GM06990 (cell line): Measurements from ENCODE around the gene ST6GALNAC4.

Experiments
- DNase-seq: peaks from one replicate; pipeline ENCODE4 v3.0.0-alpha.2; 2011; ENCODE audit not compliant: insufficient read length; ENCODE audit errors: extremely low read depth
- H3K27me3 ChIP-seq: replicated peaks from 2 replicates; pipeline ENCODE4 v1.6.0; 2011; ENCODE audit warnings: low read length; ENCODE audit not compliant: control insufficient read depth, insufficient read depth
- H3K36me3 ChIP-seq: 2 replicates; pipeline ENCODE4 v1.5.1; 2011; ENCODE audit warnings: low read length; ENCODE audit not compliant: control insufficient read depth, insufficient read depth
- H3K4me3 ChIP-seq: replicated peaks from 2 replicates; pipeline ENCODE4 v1.5.1; 2011; ENCODE audit warnings: low read depth, mild to moderate bottlenecking, control low read depth, low read length
- TF ChIP-seq, protein P1 (sequence below): IDR thresholded peaks from 2 replicates; pipeline ENCODE4 v1.5.1; 2011; ENCODE audit warnings: low read length, control low read depth, mild to moderate bottlenecking, inconsistent platforms; ENCODE audit not compliant: insufficient read depth, poor library complexity, severe bottlenecking

The ST6GALNAC4 gene

DNA sequence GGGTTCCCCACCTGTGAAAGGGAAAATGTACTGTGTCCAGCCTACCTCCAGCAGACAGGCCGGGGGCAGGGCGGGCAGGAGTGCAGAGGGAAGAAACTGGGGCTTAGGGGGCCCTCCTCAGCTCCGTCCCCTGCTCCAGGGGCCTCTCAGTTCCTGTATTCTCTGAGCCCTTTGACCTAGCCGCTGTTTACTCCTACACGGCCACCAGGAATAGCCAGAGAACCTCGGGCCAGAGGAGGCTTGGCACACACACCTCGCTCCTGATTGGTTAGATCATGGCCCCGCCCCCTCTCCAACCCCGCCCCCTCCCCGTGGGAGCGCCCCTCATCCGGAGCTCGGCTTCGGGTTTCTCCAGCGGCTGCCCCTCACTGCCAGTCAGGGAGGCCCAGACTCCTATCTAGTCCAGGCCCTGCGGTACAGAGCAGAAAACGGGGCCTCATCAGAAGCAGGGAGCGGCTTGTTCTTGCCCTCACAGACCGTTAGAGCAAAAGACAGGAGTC, 19.6 kb downstream of the ST6GALNAC4 start:
- peaks cover 30% of the 10 kb centered on the region for H3K36me3 ChIP-seq
- peak; percentile 51 for DNase-seq
- TF ChIP-seq, protein P1, sequence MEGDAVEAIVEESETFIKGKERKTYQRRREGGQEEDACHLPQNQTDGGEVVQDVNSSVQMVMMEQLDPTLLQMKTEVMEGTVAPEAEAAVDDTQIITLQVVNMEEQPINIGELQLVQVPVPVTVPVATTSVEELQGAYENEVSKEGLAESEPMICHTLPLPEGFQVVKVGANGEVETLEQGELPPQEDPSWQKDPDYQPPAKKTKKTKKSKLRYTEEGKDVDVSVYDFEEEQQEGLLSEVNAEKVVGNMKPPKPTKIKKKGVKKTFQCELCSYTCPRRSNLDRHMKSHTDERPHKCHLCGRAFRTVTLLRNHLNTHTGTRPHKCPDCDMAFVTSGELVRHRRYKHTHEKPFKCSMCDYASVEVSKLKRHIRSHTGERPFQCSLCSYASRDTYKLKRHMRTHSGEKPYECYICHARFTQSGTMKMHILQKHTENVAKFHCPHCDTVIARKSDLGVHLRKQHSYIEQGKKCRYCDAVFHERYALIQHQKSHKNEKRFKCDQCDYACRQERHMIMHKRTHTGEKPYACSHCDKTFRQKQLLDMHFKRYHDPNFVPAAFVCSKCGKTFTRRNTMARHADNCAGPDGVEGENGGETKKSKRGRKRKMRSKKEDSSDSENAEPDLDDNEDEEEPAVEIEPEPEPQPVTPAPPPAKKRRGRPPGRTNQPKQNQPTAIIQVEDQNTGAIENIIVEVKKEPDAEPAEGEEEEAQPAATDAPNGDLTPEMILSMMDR = no peak
- H3K4me3 ChIP-seq = 0 out of 2 replicates have a peak overlapping the region, but pooled peaks have one; percentile 1
- H3K27me3 ChIP-seq = no peaks in the 10 kb centered on the region

DNA sequence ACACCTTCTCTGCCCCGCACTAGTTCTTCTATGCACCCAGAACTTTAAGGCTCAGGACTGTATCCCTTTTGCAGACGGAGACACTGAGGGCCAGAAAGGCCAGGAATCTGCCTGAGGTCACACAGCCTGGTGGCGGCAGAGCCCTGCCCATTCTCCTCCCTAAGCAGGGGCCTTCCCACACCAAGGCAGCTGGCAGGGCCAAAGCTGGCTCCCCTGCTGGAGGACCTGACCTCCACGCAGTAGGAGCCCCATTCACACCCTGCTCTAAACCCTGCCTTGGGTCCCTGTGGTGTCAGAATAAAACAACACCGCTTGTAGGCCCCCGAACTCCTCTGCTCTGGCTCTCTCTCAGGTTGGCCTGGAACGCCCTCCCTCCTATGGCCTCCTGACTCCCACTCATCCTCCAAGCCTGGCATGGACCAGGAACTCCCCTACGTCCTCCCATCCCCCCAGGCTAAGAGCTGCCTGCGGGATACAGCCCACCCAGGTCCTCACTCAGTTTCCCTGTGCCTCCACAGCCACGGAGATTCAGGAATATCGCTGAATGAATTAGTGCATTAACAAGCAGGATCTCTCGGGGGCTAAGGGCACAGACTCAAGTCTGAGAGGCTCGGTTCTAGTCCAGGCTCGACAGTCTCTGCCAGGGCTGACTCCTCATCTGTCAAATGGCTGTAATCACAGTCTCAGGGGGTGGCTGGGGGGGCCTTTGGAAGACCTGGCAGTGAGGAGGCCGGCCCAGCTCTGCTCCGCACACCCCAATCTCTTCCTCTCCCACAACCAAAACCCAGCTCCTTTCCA, 20.2 kb downstream of the ST6GALNAC4 start:
- Histone ChIP-seq H3K36me3 (peaks cover 30% of the 10 kb centered on the region), H3K4me3 (no peak overlapping the region), H3K27me3 (no peaks in the 10 kb centered on the region)
- no peak for DNase-seq
- TF ChIP-seq, protein P1 = no peak

DNA sequence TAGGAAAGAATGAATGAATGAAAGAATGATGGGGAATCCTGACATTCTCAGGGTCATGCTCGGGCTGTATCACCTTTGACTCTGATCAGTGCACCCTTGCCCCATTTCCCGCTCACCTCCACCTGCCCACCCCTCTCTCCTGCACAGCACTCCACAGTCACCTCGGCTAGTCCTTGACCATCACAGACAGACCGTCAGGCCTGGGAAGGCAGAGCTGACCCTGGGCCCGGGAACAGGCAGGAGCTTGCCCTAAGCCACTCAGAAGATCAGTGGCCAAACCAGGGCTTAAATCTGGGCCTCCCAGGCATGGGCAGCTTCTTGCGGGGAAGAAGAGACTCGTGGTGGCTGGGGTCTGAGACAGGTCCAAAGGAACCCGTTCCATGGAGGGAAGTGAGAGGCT, 21.0 kb downstream of the ST6GALNAC4 start:
- Histone ChIP-seq H3K36me3 (peaks cover 30% of the 10 kb centered on the region), H3K27me3 (no peaks in the 10 kb centered on the region), H3K4me3 (no peak overlapping the region)
- TF ChIP-seq, protein P1 = no peak
- DNase-seq = no peak

DNA sequence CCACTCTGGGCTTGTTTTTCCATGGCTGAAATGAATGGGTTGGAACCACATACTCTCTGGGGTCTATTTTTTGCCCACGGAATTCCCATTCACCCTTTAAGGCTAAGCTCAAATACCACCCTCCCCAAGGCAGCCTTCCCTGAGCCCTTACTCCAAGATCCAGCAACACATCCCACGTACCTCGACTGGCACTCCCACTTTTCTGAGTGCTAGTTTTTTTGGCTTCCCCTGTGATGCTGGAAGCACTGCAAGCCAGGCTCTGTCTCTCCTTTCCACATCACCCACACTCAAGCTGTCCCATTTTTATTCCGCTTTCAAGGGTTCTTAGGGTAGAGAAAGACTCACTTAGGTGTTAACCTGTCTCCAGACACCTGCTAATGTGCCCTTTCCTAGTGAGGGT, 23.4 kb downstream of the ST6GALNAC4 start:
- Histone ChIP-seq H3K36me3 (peaks cover 36% of the 10 kb centered on the region), H3K4me3 (no peak overlapping the region), H3K27me3 (no peaks in the 10 kb centered on the region)
- TF ChIP-seq, protein P1 = no peak
- no peak for DNase-seq

DNA sequence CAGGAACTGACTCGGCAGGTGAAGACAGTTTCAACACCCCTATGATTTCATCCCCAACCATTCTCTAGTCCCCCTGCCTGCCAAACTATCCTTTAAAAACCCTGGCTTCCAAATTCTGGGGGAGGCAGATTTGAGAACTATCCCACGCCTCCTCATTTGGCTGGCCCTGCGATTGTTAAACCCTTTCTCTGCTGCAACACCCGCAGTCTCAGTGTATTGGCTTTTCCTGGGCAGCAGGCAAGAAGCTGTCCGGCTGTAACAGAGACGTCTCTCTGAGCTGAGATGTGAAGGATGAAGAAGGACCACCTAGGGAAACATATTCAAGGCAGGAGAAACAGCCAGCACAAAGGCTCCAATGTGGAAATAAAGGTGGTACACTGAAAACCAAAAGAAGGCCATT, 24.0 kb downstream of the ST6GALNAC4 start:
- no peak overlapping the region for H3K4me3 ChIP-seq
- TF ChIP-seq, protein P1 = no peak
- no peaks in the 10 kb centered on the region for H3K27me3 ChIP-seq
- H3K36me3 ChIP-seq = peaks cover 36% of the 10 kb centered on the region
- DNase-seq = no peak
